Measurements from ENCODE around the gene ZNF362. TPM values are rescaled to one million over a fixed set of nuclear protein-coding genes. Genes with fewer than 3 reads are reported as not detected.

Gene ZNF362
- total RNA-seq, 1 donor: 9.5 TPM

DNA sequence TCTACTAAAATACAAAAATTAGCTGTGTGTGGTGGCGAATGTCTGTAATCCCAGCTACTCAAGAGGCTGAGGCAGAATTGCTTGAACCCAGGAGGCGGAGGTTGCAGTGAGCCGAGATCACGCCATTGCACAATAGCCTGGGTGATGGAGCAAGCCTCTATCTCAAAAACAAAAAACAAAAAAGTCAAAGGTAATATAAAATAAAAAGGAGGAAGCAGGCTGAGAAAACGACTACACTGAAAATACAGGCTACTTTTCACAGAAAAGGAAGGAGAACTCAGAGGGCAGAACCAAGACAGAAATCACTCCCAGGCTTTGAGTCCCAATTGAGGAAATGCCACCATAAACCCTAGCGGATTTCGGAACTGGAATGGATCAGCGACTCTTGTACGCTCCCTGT is 70.5 kb downstream of the ZNF362 start:
- peak; percentile 65 for DNase-seq (ENCODE audit: low read depth)
- no peak for TF ChIP-seq CTCF (IDR thresholded peaks at IDR 0.05; ENCODE audit: insufficient read depth, low read depth, low read length)
- H3K4me3 ChIP-seq (ENCODE audit: low read depth, low read length): no peak overlapping the region

DNA sequence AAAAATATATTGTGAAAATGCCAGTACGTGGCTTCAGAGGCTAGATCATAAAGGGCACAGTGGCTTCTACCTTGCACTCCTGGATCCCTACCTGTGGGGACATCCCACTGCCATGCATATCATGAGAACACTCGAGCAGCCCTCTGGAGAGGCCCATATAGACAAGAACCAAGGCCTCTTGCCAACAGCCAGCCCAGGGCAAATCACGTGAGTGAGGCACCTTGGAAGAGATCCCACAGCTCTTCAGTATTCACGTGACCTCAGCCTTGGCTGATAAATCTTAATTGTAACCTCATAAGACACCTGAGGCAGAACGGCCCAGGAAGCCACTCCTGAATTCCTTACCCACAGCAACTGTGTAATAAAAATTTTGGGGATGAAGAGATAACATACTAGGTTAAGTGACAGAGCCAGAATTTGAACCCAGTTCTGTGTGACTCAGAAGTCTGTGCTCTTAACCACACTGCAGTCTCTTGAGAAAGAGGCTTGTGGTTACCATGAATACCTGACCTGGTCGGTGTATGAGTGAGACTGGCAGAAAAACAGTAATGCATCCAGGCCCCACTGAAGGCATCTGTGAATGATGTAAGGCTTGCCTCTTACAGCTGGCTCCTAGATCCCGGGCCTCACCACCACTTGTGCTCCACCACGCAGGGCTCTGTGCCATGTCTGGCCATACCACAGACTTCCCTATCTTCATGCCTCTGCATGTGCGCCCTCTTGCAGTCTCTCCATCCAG is 71.5 kb downstream of the ZNF362 start:
- DNase-seq (ENCODE audit: low read depth): peak; percentile 98
- H3K4me3 ChIP-seq (ENCODE audit: low read depth, low read length): no peak overlapping the region
- TF ChIP-seq CTCF (IDR thresholded peaks at IDR 0.05; ENCODE audit: insufficient read depth, low read depth, low read length): no peak

DNA sequence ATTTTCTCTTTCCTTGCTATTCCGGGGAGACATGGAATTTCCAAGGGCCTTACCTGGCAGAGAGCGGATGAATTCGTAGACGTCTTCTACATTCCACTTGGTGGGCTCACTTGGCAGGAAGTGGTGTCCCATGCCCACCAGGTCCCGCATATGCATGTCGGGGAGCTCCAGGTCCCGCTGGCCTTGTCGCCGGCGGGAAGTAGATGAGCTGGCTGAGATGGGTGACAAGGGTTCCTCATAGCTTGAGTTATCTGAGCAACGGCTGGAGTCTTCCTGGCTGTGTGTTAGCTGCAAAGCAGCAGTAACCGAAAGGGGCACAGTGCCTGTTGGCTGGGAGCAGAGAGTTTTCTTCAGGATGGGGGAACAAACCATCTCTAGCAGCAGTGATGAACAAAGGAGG is 72.5 kb downstream of the ZNF362 start:
- no peak overlapping the region for H3K4me3 ChIP-seq (ENCODE audit: low read depth, low read length)
- TF ChIP-seq CTCF (IDR thresholded peaks at IDR 0.05; ENCODE audit: insufficient read depth, low read depth, low read length): no peak
- DNase-seq (ENCODE audit: low read depth): no peak

DNA sequence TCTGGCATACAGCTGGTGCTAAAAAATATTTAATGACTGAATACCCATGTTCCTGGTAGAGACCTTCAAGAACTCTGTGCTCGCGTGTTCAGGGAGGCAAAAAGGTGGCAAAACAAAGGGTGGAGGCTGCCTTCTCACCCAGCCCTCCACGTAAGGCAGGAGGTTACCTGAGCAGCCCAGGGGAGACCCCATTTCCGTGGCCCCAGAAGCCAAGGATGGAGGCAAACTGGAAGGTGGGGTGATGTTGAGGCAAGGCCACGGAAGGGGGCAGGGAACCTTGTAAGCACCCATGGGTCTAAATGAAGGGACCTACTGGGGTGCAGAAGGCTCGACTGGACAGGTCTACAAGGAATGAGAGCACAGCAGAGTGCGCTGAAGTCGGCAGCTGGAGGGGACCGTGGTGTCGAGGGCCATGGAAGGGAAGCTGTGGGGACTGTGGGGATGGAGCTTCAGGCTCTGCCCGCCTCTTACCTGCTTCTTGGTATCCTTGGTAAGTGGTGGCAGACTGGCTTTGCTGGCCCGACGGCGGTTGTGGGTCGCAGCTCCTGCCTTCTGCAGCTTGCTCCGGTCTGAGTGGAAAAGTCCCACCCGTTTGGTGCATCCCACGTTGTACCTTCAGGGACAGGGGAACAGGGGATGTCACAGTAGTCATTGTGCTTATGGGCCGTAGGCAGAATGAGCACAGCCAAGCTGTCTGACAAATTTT is 73.5 kb downstream of the ZNF362 start:
- TF ChIP-seq CTCF (IDR thresholded peaks at IDR 0.05; ENCODE audit: insufficient read depth, low read depth, low read length): no peak
- no peak for DNase-seq (ENCODE audit: low read depth)
- H3K4me3 ChIP-seq (ENCODE audit: low read depth, low read length): no peak overlapping the region

- no peak for TF ChIP-seq CTCF (IDR thresholded peaks at IDR 0.05; ENCODE audit: insufficient read depth, low read depth, low read length)
Observed at GRCh38 chr1:33330361-33330890, 74.1 kb downstream of the ZNF362 start.

DNA sequence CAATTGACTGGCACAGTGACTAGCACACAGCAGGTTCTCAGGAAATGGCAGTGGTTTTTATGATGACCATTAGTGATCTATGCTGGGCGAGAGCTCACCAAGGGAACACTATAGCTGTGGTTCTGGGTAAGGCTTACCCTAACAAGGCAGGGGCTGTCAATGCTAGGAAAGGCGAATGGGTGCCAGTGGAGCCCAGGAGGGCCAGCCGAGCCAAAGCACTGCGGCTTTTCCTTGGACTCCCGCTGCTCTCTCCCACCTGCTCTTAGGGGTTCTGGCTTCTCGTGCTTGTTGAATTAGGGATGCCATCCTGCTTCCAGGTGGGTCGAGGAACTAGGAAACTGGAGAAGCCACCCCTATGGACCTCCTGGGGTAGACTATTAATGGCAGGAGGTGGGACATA is 74.6 kb downstream of the ZNF362 start:
- TF ChIP-seq CTCF (IDR thresholded peaks at IDR 0.05; ENCODE audit: insufficient read depth, low read depth, low read length): no peak
- no peak overlapping the region for H3K4me3 ChIP-seq (ENCODE audit: low read depth, low read length)
- no peak for DNase-seq (ENCODE audit: low read depth)

More at GRCh38 chr1:33330361-33330890, 74.1 kb downstream of the ZNF362 start:
- no peak overlapping the region for H3K4me3 ChIP-seq (ENCODE audit: low read depth, low read length)
- DNase-seq (ENCODE audit: low read depth): no peak

All from fibroblast of villous mesenchyme (primary cell).